K562 (cell line): ENCODE measurements around the gene EIF4E2. TPM values are rescaled to one million over a fixed set of nuclear protein-coding genes. Genes with fewer than 3 reads are reported as not detected.

Experiments
- MBD2 ChIP-seq: sonication (generic); IDR thresholded peaks from 2 replicates; pipeline ENCODE4 v1.6.1; 2016; ENCODE audit warnings: low read depth, borderline replicate concordance
- NFE2L1 ChIP-seq: fragments of 450-650 bp; IDR thresholded peaks from 2 replicates; pipeline ENCODE4 v1.6.1; 2016; ENCODE audit warnings: missing genetic modification characterization, low read depth, mild to moderate bottlenecking, missing compliant biosample characterization, moderate library complexity, borderline replicate concordance
- RFX7 ChIP-seq: fragments of 250-450 bp; sonication (Bioruptor Pico); IDR thresholded peaks from 2 replicates; pipeline ENCODE4 v1.5.1; 2021; ENCODE audit warnings: mild to moderate bottlenecking
- SOX6 ChIP-seq: fragments of 450-650 bp; IDR thresholded peaks from 2 replicates; pipeline ENCODE4 v1.6.1; 2014; ENCODE audit warnings: mild to moderate bottlenecking
- ZNF280A ChIP-seq: fragments of 450-650 bp; IDR thresholded peaks from 2 replicates; pipeline ENCODE4 v1.6.1; 2018; ENCODE audit warnings: mild to moderate bottlenecking, low read depth; ENCODE audit not compliant: partially characterized antibody
- ZNF408 ChIP-seq: fragments of 250-450 bp; sonication (Bioruptor Pico); IDR thresholded peaks from 2 replicates; pipeline ENCODE4 v1.4.0; 2020; ENCODE audit warnings: low read depth, mild to moderate bottlenecking, moderate library complexity
- ZNF609 ChIP-seq: sonication (generic); formaldehyde crosslinking; IDR thresholded peaks from 2 replicates; pipeline ENCODE4 v1.8.1; 2023; ENCODE audit warnings: missing genetic modification reagents, mild to moderate bottlenecking, borderline replicate concordance
- ZNF785 ChIP-seq: fragments of 250-450 bp; sonication (Bioruptor Pico); IDR thresholded peaks from 2 replicates; pipeline ENCODE4 v1.4.0; 2020; ENCODE audit warnings: mild to moderate bottlenecking
- polyA plus RNA-seq, 8 experiments: library from polyadenylated mRNA; depleted of rRNA in 4 of 8; stranded (reverse) in 5 of 8; unstranded in 3 of 8; fragments of >200 nt; fragmentation: Nextera tagmentation in 2 of 8; fragmentation: Illumina TruSeq in 1 of 8; extraction: Ambion mirVana in 2 of 8; extraction: Trizol in 1 of 8; gene quantifications; 2 replicates each; pipeline versions ENCODE4 v1.2.1 to v1.2.3, GENCODE V29; 2011 to 2014; ENCODE audit warnings: inconsistent platforms in 1 of 8, missing spikeins in 1 of 8
- total RNA-seq, 7 experiments: library from RNA; depleted of rRNA in 6 of 7; stranded (reverse); fragments of >200 nt in 6 of 7; fragmentation: Illumina TruSeq in 2 of 7; extraction: Trizol in 2 of 7; gene quantifications; 2 replicates each; pipeline versions ENCODE4 v1.2.1 to v1.2.3, GENCODE V29; 2011 to 2021; ENCODE audit warnings: low replicate concordance in 1 of 7

Gene EIF4E2
- total and polyA plus RNA-seq, 9 of the 15 experiments (the other 6 are each of a cell fraction or from before 2014, with no cell fraction given): 33.9 to 169 (median 77.5) TPM

GRCh38 chr2:232526372-232526941, 24.0 kb upstream of the EIF4E2 start (continued):
- TF ChIP-seq ZNF609 (CRISPR knock-in tag) (no peak), ZNF408 (CRISPR knock-in tag) (no peak), RFX7 (CRISPR knock-in tag) (no peak), SOX6 (no peak), ZNF280A (no peak), MBD2 (no peak), ZNF785 (CRISPR knock-in tag) (no peak), NFE2L1 (no peak)
